LNCAP (cell line): ENCODE data around the gene ENHO.

Source experiments
- TF ChIP-seq, protein P1 (sequence below): fragments of 450-650 bp; IDR thresholded peaks from 2 replicates; pipeline ENCODE4 v1.5.1; 2017; ENCODE audit warnings: mild to moderate bottlenecking

The ENHO gene

DNA sequence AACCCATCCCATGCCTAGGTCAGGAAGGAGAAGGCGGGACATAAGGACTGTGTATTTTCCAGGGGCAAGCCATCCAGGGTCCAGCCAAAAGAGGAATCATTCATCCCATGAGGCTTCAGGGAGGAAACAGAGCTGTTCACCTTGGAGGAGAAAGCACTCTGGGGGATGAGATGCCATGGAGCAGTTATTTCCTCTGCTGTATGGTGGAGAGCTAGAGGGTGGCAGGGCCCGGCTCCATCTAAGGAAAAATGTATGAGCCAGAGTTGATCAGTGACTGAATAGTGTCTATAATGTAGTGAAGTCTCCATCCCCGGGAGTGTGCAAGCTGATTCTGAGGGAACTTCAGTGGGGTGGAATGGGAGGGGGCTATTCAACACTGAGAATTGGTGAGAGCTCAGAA lies 8.0 kb downstream of the ENHO start:
- TF ChIP-seq, protein P1, sequence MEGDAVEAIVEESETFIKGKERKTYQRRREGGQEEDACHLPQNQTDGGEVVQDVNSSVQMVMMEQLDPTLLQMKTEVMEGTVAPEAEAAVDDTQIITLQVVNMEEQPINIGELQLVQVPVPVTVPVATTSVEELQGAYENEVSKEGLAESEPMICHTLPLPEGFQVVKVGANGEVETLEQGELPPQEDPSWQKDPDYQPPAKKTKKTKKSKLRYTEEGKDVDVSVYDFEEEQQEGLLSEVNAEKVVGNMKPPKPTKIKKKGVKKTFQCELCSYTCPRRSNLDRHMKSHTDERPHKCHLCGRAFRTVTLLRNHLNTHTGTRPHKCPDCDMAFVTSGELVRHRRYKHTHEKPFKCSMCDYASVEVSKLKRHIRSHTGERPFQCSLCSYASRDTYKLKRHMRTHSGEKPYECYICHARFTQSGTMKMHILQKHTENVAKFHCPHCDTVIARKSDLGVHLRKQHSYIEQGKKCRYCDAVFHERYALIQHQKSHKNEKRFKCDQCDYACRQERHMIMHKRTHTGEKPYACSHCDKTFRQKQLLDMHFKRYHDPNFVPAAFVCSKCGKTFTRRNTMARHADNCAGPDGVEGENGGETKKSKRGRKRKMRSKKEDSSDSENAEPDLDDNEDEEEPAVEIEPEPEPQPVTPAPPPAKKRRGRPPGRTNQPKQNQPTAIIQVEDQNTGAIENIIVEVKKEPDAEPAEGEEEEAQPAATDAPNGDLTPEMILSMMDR, result no peak

DNA sequence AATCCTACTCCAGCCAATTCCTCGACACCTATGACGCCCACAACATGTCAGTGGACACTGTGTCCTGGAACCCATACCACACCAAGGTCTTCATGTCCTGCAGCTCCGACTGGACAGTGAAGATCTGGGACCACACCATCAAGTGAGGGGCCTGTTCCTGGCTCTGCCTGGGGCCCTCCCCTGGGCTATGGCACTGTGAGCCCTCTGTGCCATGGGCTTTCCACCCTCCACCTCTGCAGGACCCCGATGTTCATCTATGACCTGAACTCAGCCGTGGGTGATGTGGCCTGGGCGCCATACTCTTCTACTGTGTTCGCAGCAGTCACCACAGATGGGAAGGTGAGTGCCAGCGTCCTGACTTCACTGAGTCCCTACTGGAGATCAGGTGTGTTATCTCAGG lies 8.4 kb downstream of the ENHO start:
- TF ChIP-seq, protein P1, result no peak

DNA sequence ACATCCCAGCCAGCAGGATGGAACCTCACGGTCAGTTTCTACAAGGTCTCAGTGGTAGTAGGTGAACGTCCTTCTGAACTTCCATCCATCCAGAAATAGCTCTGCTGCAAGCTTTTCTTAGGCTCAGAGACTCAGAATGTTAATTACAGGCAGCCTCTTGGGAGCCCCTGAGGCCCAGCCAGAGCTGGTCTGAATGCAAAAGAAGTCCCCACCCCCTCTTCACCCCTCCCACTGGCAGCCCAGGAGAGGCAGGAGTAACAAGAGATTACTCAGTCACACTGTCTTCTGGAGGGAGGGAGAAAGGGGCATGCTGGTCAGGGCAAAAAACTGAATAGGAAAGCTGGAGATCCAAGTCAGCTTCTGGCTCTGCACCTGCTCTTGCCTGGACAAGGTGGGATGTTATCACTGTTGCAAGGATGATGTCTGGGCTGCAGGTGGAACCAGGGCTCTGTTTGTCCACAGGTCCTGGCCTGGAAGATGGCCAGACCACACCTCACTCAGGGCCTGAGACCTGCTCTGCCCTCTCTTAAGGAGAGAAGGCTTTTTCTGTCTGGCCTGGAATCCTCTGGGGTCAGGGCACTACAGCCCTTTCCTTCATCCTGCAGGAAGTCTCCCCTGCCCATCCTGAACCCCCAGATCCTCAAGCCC lies 9.1 kb downstream of the ENHO start:
- TF ChIP-seq, protein P1, result no peak; the same call in 1 of the 2 replicates

DNA sequence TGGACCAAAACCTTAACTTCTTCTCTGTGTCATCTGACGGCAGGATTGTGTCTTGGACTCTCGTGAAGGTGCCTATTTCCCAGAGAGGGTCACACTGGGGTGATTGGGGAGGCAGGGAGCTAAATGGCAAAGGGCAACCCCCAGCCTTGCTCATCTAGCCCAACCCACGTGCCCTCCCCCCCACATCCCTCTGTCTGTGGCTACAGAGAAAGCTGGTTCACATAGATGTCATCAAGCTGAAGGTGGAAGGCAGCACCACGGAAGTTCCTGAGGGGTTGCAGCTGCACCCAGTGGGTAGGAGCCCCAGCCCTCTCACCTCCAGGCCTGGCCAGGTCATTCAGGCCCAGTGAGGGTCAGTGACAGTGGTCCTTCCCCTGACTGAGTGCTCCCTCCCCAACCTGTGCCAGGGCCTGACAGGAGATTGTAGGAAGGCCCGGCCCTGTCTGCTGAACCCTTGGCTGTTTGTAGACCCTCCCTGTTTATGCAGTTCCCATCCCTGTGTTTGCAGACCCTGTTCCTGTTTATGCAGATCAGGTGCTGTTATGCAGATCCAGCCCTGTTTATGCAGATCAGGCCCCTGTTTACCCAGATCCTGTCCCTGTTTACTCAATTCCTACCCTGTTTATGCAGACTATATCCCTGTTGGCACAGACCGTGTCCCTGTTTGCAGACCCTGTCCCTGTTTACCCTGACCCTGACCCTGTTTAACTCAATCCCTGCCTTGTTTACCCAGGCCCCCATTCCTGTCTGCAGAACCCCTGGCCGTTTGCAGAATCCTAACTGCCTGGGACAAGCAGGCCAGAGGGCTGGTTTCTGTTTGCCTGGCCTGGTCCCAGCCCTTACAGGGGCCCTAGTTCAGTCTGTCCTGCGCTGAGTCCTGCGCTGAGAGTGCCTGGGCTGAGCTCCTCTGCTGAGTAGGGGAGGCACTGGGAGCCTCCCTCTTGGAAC lies 10.4 kb downstream of the ENHO start:
- TF ChIP-seq, protein P1, result no peak

GRCh38 chr9:34510497-34511468 lies 12.0 kb downstream of the ENHO start:
- TF ChIP-seq, protein P1, result no peak

DNA sequence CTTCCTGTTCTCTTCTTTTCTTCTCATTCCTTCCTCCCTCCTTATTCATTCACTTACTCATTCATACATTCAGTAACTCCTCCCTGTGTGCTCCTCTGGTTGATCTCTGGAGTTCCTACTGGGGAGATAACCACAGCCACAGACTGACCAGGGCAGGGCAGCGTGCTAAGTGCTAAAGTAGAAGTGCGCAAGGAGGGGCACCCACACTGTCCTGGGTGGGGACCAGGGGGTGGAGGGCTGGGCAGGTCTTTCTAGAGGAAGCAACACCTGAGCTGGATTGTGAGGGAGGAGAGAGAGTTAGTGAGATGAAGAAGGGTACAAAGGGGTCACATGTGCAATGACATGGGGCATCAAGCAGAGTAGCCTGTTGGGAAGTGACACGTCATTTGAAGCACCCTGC lies 13.8 kb downstream of the ENHO start:
- TF ChIP-seq, protein P1, result no peak

DNA sequence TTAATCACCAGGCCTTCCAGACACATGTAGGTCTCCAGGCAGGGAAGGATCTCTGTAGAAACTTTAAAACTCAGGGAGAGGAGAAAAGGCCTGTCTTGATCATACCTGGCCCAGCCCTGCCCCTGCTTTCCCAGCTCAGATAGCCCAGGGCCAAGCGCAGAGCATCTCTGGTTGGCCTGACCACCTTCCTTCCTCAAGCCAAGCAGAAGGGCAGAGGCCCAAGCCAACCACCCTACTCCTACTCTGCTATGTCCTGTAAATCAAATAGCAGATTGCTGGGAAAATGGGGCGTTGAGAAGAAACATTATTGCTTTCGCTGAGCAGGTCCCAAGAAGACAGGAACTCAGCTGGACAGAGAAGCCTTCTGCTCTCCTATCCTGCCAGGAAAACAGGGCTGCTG lies 14.3 kb downstream of the ENHO start:
- TF ChIP-seq, protein P1, result no peak
